Loucy (cell line): Measurements from ENCODE around the gene DAPK1.

Experiments used
- EZH2phosphoT487 ChIP-seq: fragments of 200-600 bp; IDR thresholded peaks from 2 replicates; pipeline ENCODE4 v1.6.1; 2018; ENCODE audit warnings: antibody characterized with exemption, mild to moderate bottlenecking, moderate library complexity, borderline replicate concordance
- TF ChIP-seq, protein P1 (sequence below): fragments of 200-600 bp; sonication (generic); conservative IDR thresholded peaks from 2 replicates; pipeline ENCODE4 v1.5.1; 2014; ENCODE audit warnings: mild to moderate bottlenecking, antibody characterized with exemption, low read length

DNA sequence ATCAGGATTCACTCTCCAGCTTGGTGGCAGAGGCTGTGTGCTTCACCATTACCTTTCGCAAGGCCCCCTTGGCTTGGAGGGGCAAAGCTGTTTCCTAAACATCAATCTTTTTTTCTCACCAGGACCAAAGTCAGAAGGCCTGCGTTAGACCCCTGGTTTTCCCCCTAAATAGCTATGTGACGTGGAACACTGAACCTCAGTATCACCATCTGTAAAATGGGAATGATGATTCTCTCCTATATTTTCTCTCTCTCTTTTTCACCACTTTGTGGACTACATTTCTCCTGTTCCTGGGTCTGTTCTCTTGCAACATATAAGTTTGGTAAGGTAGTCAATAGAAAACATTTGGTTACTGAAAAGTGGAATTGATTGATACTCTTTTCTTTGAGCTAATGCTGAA, 50.5 kb downstream of the DAPK1 start:
- TF ChIP-seq, protein P1, sequence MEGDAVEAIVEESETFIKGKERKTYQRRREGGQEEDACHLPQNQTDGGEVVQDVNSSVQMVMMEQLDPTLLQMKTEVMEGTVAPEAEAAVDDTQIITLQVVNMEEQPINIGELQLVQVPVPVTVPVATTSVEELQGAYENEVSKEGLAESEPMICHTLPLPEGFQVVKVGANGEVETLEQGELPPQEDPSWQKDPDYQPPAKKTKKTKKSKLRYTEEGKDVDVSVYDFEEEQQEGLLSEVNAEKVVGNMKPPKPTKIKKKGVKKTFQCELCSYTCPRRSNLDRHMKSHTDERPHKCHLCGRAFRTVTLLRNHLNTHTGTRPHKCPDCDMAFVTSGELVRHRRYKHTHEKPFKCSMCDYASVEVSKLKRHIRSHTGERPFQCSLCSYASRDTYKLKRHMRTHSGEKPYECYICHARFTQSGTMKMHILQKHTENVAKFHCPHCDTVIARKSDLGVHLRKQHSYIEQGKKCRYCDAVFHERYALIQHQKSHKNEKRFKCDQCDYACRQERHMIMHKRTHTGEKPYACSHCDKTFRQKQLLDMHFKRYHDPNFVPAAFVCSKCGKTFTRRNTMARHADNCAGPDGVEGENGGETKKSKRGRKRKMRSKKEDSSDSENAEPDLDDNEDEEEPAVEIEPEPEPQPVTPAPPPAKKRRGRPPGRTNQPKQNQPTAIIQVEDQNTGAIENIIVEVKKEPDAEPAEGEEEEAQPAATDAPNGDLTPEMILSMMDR = no peak
- no peak for TF ChIP-seq EZH2phosphoT487
